T-cell (primary cell): ENCODE measurements around the gene GATA6. TPM values are rescaled to one million over a fixed set of nuclear protein-coding genes. Genes with fewer than 3 reads are reported as not detected.
"Not testable (repeated sequence)": the region's sequence is repeated elsewhere in the genome, so short reads cannot be mapped to it uniquely, and the experiment has no call there.

Experiments
- ATAC-seq, 4 experiments: fragments of 200-7000 bp in 3 of 4; fragments of 150-1000 bp in 1 of 4; cut with Tn5 transposase; replicated peaks in 1 of 4; 1 replicate in 3 of 4; 2 replicates in 1 of 4; pipeline ENCODE4 v1.10.0; 2021; ENCODE audit warnings: moderate library complexity in 3 of 4, mild to moderate bottlenecking in 2 of 4, moderate number of reproducible peaks in 1 of 4
- CTCF ChIA-PET, 2 donors: fragments of 300-600 bp; sonication (Branson Sonifier 250); formaldehyde crosslinking; loops; one replicate each; lab custom pipeline; 2022; ENCODE audit warnings: antibody characterized with exemption in 2 of 2; lab: Charles Lee
- POLR2A ChIA-PET, 2 donors: fragments of 300-600 bp; sonication (Branson Sonifier 250); formaldehyde crosslinking; loops; one replicate each; lab custom pipeline; 2022; ENCODE audit warnings: antibody characterized with exemption in 2 of 2; lab: Charles Lee
- DNase-seq, 35 experiments: peaks; one replicate each; pipeline versions ENCODE4 v3.0.0 to v3.0.0-alpha.2; 2013 to 2023
- H3K27ac ChIP-seq: one replicate; pipeline ENCODE4 v1.5.1; 2013; ENCODE audit warnings: low read length
- H3K27me3 ChIP-seq, 2 experiments: replicated peaks in 1 of 2; 1 replicate in 1 of 2; 2 replicates in 1 of 2; pipeline versions ENCODE4 v1.6.1 to v1.7.0; 2013; ENCODE audit warnings: low read length in 1 of 2, mixed read lengths in 1 of 2; ENCODE audit not compliant: control insufficient read depth in 2 of 2, insufficient read depth in 2 of 2; ENCODE audit errors: extremely low read depth in 1 of 2
- H3K36me3 ChIP-seq, 2 donors: 1 replicate in 1 of 2; 2 replicates in 1 of 2; pipeline versions ENCODE4 v1.6.1 to v1.7.0; 2013; ENCODE audit warnings: low read length in 1 of 2; ENCODE audit not compliant: control insufficient read depth in 2 of 2, insufficient read depth in 1 of 2; ENCODE audit errors: extremely low read depth in 1 of 2
- H3K4me1 ChIP-seq, 2 experiments: 1 replicate in 1 of 2; 2 replicates in 1 of 2; pipeline versions ENCODE4 v1.6.1 to v1.7.0; 2013; ENCODE audit warnings: low read length in 2 of 2, mixed read lengths in 1 of 2; ENCODE audit not compliant: insufficient read depth in 2 of 2, control insufficient read depth in 1 of 2; ENCODE audit errors: extremely low read depth in 1 of 2
- H3K4me3 ChIP-seq, 2 donors: 1 replicate in 1 of 2; 2 replicates in 1 of 2; pipeline versions ENCODE4 v1.5.1 to v1.7.0; 2013; ENCODE audit warnings: mild to moderate bottlenecking in 2 of 2, low read length in 1 of 2, moderate library complexity in 1 of 2; ENCODE audit not compliant: control insufficient read depth in 1 of 2; ENCODE audit errors: extremely low read depth in 1 of 2
- H3K9me3 ChIP-seq: 2 replicates; pipeline ENCODE4 v1.7.0; 2013
- H3K27ac Mint-ChIP-seq, 2 donors: one replicate each; pipeline ENCODE4 v1.8.0; 2020 to 2021; ENCODE audit warnings: mild to moderate bottlenecking in 2 of 2, mixed read lengths in 2 of 2
- H3K27me3 Mint-ChIP-seq, 2 donors: one replicate each; pipeline ENCODE4 v1.8.0; 2021 to 2022; ENCODE audit warnings: mixed read lengths in 2 of 2
- H3K36me3 Mint-ChIP-seq: one replicate; pipeline ENCODE4 v1.8.0; 2021; ENCODE audit warnings: mixed read lengths
- H3K4me1 Mint-ChIP-seq, 3 donors: one replicate each; pipeline ENCODE4 v1.8.0; 2020 to 2022; ENCODE audit warnings: mixed read lengths in 3 of 3, mild to moderate bottlenecking in 1 of 3
- H3K4me3 Mint-ChIP-seq, 3 donors: one replicate each; pipeline ENCODE4 v1.8.0; 2020 to 2022; ENCODE audit warnings: mild to moderate bottlenecking in 3 of 3, mixed read lengths in 3 of 3, moderate library complexity in 3 of 3
- H3K9me3 Mint-ChIP-seq, 3 donors: one replicate each; pipeline ENCODE4 v1.8.0; 2020 to 2022; ENCODE audit warnings: mixed read lengths in 3 of 3
- WGBS: methylation state at CpG from one replicate; pipeline ENCODE4 v1.1.5; 2013; ENCODE audit warnings: missing lambda C conversion rate; ENCODE audit not compliant: insufficient coverage; 5-methylcytosine and 5-hydroxymethylcytosine counted together
- total RNA-seq, 35 experiments: library from RNA in 6 of 35; stranded (reverse) in 6 of 35; fragments of 120-200 nt in 1 of 35; gene quantifications; one replicate each; pipeline versions ENCODE4 v1.2.1 to v1.2.4 and lab custom pipeline; 2013 to 2026

The GATA6 gene
- total RNA-seq, 5 donors from 2014 or later (not counting 1 experiment from before 2014, with no cell fraction given): 0.13 to 0.96 (median 0.59) TPM

DNA sequence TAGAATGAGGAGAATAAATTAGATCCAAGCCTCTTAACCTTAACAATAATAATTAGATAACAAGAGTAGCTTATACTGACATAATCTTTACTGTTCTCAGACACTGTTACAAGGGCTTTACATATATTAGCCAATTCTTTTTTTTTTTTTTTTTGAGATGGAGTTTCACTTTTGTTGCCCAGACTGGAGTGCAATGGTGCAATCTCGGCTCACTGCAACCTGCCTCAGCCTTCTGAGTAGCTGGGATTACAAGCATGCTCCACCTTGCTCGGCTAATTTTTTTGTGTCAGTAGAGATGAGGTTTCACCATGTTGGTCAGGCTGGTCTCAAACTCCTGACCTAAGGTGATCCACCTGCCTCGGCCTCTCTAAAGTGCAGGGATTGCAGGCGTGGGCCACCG, 27.6 kb downstream of the GATA6 start:
- 100% methylated on average over 2 of the region's 5 CpGs for WGBS
- peaks cover 17 to 24% of the 10 kb centered on the region in 2 donors for H3K27me3 Mint-ChIP-seq
- ATAC-seq, H3K9me3 Mint-ChIP-seq, H3K4me3 ChIP-seq, H3K36me3 ChIP-seq, H3K27ac Mint-ChIP-seq, DNase-seq, H3K36me3 Mint-ChIP-seq, H3K4me1 Mint-ChIP-seq, H3K9me3 ChIP-seq, H3K4me1 ChIP-seq, H3K27ac ChIP-seq, CTCF ChIA-PET, H3K4me3 Mint-ChIP-seq: not testable (repeated sequence)
- POLR2A ChIA-PET: interaction anchor here in 1 of 2 donors (0.5 to 0.6 kb wide), 2 partner anchors 8 to 373 kb away, joined by 4 to 5 read pairs; no protein-coding TSS in a partner anchor
- peaks cover 5 to 21% of the 10 kb centered on the region in 2 experiments for H3K27me3 ChIP-seq

DNA sequence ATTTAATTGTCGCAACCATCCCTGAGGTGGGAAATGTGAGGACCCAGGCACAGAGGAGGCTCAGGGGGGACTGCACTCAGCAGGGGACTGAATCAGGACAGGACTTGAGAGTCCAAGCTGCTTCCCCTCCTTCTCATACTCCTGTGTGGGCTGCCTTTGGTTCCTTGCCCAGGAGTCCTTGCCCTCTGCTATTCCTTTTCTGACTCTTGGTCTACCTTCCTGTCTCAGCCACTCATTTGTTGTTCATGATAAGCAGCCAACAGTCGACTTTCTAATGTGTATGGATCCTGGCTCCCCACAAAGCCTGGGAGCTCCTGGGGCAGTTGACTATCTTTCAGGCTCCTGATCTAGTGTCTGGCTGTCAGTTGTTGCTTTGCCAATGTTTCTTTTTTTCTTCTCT, 28.3 kb downstream of the GATA6 start:
- no peaks in the 10 kb centered on the region for H3K4me1 ChIP-seq
- H3K36me3 Mint-ChIP-seq: no peaks in the 10 kb centered on the region
- no peaks in the 10 kb centered on the region for H3K4me1 Mint-ChIP-seq
- H3K9me3 Mint-ChIP-seq: no peaks in the 10 kb centered on the region
- no peak overlapping the region for H3K27ac Mint-ChIP-seq
- no peak overlapping the region for H3K27ac ChIP-seq
- H3K4me3 Mint-ChIP-seq: no peak overlapping the region
- H3K27me3 ChIP-seq: peaks cover 5 to 21% of the 10 kb centered on the region in 2 experiments
- no peaks in the 10 kb centered on the region for H3K9me3 ChIP-seq
- ChIA-PET POLR2A (interaction anchor here in 1 of 2 donors (0.6 kb wide), 1 partner anchor 372 kb away, joined by 4 read pairs; no protein-coding TSS in a partner anchor), CTCF (no interaction called here)
- ATAC-seq (no peak), DNase-seq (no peak)
- 100% methylated on average over 1 of the region's 2 CpGs for whole genome bisulfite sequencing
- no peaks in the 10 kb centered on the region for H3K36me3 ChIP-seq
- H3K4me3 ChIP-seq: no peak overlapping the region
- peaks cover 14 to 20% of the 10 kb centered on the region in 2 donors for H3K27me3 Mint-ChIP-seq

DNA sequence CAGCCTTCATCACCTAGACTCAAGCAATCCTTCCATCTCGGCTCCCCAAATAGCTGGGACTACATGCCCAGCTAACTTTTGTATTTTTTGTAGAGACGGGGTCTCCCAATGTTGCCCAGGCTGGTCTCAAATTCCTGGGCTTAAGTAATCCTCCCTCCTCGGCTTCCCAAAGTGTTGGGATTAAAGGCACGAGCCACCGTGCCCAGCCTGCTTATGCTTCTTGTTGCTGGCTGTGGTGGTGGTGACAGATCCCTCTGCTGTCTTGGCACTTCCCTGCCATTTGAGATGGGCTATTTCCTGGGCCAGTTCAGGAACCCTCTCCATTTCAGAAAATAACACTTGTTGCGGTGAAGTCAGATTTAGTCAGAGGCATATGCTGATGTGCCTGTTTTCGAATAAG, 28.8 kb downstream of the GATA6 start:
- no peaks in the 10 kb centered on the region for H3K4me1 Mint-ChIP-seq
- Histone ChIP-seq H3K9me3 (no peaks in the 10 kb centered on the region), H3K36me3 (no peaks in the 10 kb centered on the region), H3K27ac (no peak overlapping the region), H3K4me1 (no peaks in the 10 kb centered on the region), H3K4me3 (no peak overlapping the region), H3K27me3 (peaks cover 5 to 21% of the 10 kb centered on the region in 2 experiments)
- ATAC-seq (no peak), DNase-seq (no peak)
- H3K4me3 Mint-ChIP-seq: no peak overlapping the region
- ChIA-PET POLR2A (no interaction called here), CTCF (no interaction called here)
- peaks cover 14 to 20% of the 10 kb centered on the region in 2 donors for H3K27me3 Mint-ChIP-seq
- no peaks in the 10 kb centered on the region for H3K36me3 Mint-ChIP-seq
- no peak overlapping the region for H3K27ac Mint-ChIP-seq
- H3K9me3 Mint-ChIP-seq: no peaks in the 10 kb centered on the region
- no CpG with 5 or more reads among the region's 7 CpGs for WGBS

DNA sequence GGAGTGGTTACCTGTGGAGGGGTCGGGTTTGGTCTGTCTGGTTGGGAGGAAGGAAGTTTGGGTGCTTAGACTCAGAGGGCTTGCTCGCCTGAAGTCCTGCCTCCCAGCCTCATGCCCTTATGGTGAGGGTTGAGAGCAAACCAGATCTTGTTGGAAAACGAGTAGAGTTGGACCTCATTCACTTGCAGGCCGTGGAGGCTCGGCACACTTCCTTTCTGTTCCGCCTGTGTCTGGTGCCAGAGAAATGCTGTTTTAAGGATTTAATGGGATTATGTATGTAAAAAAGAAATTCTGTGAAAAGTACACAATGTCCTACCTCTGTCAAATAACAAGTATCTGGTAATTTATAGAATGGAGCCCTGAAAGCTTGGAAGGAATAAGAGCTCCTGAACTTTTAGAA, 29.6 kb downstream of the GATA6 start:
- no peaks in the 10 kb centered on the region for H3K4me1 ChIP-seq
- H3K27ac Mint-ChIP-seq: no peak overlapping the region

DNA sequence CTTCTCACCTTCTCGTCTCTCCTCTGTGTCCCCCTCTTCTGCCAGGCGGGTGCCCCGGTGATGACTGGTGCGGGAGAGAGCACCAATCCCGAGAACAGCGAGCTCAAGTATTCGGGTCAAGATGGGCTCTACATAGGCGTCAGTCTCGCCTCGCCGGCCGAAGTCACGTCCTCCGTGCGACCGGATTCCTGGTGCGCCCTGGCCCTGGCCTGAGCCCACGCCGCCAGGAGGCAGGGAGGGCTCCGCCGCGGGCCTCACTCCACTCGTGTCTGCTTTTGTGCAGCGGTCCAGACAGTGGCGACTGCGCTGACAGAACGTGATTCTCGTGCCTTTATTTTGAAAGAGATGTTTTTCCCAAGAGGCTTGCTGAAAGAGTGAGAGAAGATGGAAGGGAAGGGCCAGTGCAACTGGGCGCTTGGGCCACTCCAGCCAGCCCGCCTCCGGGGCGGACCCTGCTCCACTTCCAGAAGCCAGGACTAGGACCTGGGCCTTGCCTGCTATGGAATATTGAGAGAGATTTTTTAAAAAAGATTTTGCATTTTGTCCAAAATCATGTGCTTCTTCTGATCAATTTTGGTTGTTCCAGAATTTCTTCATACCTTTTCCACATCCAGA, 31.3 kb downstream of the GATA6 start:
- 93% methylated on average over 26 of the region's 32 CpGs for WGBS
- ATAC-seq: no peak
- POLR2A ChIA-PET: no interaction called here

More for the DNA sequence above, 29.6 kb downstream of the GATA6 start:
- Histone ChIP-seq H3K9me3 (no peaks in the 10 kb centered on the region), H3K27ac (no peak overlapping the region), H3K36me3 (no peaks in the 10 kb centered on the region), H3K4me3 (no peak overlapping the region), H3K27me3 (peaks cover 5 to 21% of the 10 kb centered on the region in 2 experiments)
- H3K36me3 Mint-ChIP-seq: no peaks in the 10 kb centered on the region
- H3K27me3 Mint-ChIP-seq: peaks cover 14 to 20% of the 10 kb centered on the region in 2 donors
- no peaks in the 10 kb centered on the region for H3K4me1 Mint-ChIP-seq
- ATAC-seq (no peak), DNase-seq (no peak)
- no peak overlapping the region for H3K4me3 Mint-ChIP-seq
- 25% methylated on average over 1 of the region's 6 CpGs for WGBS
- H3K9me3 Mint-ChIP-seq: no peaks in the 10 kb centered on the region
- ChIA-PET CTCF (no interaction called here), POLR2A (no interaction called here)

DNA sequence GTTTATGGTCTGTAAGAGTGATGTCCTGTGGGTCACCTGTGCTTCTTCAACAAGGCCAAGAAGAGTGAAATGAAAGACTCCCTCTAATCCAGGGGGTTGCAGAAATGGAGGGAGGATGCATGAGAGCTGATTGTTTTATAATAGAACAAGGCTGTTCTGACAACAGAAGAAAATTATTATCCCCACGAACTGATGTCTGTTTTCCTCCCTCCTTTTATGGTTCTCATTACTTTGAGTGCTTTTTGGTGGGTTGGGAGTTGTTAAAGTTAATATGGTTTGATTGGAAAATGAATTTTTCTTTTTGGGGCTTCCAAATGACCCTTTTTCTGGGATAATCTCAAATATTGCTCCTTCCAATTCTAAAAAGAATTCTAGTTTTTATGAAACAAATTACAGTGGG, 33.6 kb downstream of the GATA6 start:
- no peak overlapping the region for H3K27ac Mint-ChIP-seq
- no peaks in the 10 kb centered on the region for H3K9me3 Mint-ChIP-seq
- WGBS: no CpG with 5 or more reads among the region's 1 CpG
- no peaks in the 10 kb centered on the region for H3K36me3 Mint-ChIP-seq
- CTCF ChIA-PET: no interaction called here
- no peak overlapping the region for H3K4me3 Mint-ChIP-seq
- Histone ChIP-seq H3K4me3 (no peak overlapping the region), H3K9me3 (no peaks in the 10 kb centered on the region), H3K36me3 (no peaks in the 10 kb centered on the region), H3K4me1 (no peaks in the 10 kb centered on the region), H3K27me3 (peaks cover 4 to 8% of the 10 kb centered on the region in 2 experiments), H3K27ac (no peak overlapping the region)
- ATAC-seq (no peak), DNase-seq (no peak)
- POLR2A ChIA-PET: no interaction called here
- H3K27me3 Mint-ChIP-seq: peaks cover 11 to 14% of the 10 kb centered on the region in 2 donors
- no peaks in the 10 kb centered on the region for H3K4me1 Mint-ChIP-seq

More for the DNA sequence above, 31.3 kb downstream of the GATA6 start:
- Histone ChIP-seq H3K4me1 (no peaks in the 10 kb centered on the region), H3K9me3 (no peaks in the 10 kb centered on the region), H3K4me3 (no peak overlapping the region), H3K27ac (no peak overlapping the region), H3K36me3 (no peaks in the 10 kb centered on the region), H3K27me3 (peaks cover 4 to 20% of the 10 kb centered on the region in 2 experiments)
- no peaks in the 10 kb centered on the region for H3K4me1 Mint-ChIP-seq
- no peak overlapping the region for H3K27ac Mint-ChIP-seq
- no peaks in the 10 kb centered on the region for H3K36me3 Mint-ChIP-seq
- peaks cover 13 to 14% of the 10 kb centered on the region in 2 donors for H3K27me3 Mint-ChIP-seq
- CTCF ChIA-PET: no interaction called here
- no peak overlapping the region for H3K4me3 Mint-ChIP-seq
- no peak for DNase-seq
- H3K9me3 Mint-ChIP-seq: no peaks in the 10 kb centered on the region
